Gastrocnemius medialis (tissue), 4 donors: ENCODE results near the gene C1QL3. TPM values are rescaled to one million over a fixed set of nuclear protein-coding genes. Genes with fewer than 3 reads are reported as not detected.

ENCODE experiments used
- ATAC-seq, 2 donors: fragments of 150-250 bp; one replicate each; pipeline ENCODE4 v1.9.1; 2016
- DNase-seq, 2 donors: peaks; one replicate each; pipeline ENCODE4 v3.0.0-alpha.2; 2019
- H3K27ac ChIP-seq, 4 donors: fragments of 200-600 bp; sonication (generic); 1 replicate in 1 of 4; 2 replicates in 3 of 4; pipeline ENCODE4 v1.5.1; 2016 to 2018; ENCODE audit warnings: mild to moderate bottlenecking in 2 of 4, moderate library complexity in 1 of 4
- H3K27me3 ChIP-seq, 3 donors: fragments of 200-600 bp; sonication (generic) in 2 of 3; 1 replicate in 1 of 3; 2 replicates in 2 of 3; pipeline versions ENCODE4 v1.5.1 to v1.6.0; 2016 to 2019; ENCODE audit warnings: mild to moderate bottlenecking in 1 of 3, moderate library complexity in 1 of 3
- H3K36me3 ChIP-seq, 2 donors: fragments of 200-600 bp; sonication (generic) in 1 of 2; one replicate each; pipeline ENCODE4 v1.5.1; 2017 to 2018
- H3K4me1 ChIP-seq, 2 donors: fragments of 200-600 bp; sonication (generic) in 1 of 2; one replicate each; pipeline ENCODE4 v1.5.1; 2016 to 2017; ENCODE audit warnings: mild to moderate bottlenecking in 2 of 2
- H3K4me3 ChIP-seq, 4 donors: fragments of 200-600 bp; sonication (generic) in 3 of 4; 1 replicate in 1 of 4; 2 replicates in 3 of 4; pipeline ENCODE4 v1.5.1; 2016 to 2019; ENCODE audit warnings: mild to moderate bottlenecking in 2 of 4
- H3K9me3 ChIP-seq, 3 donors: fragments of 200-600 bp; sonication (generic) in 2 of 3; 1 replicate in 1 of 3; 2 replicates in 2 of 3; pipeline ENCODE4 v1.5.1; 2016 to 2019
- CTCF ChIP-seq, 5 experiments: fragments of 450-650 bp in 3 of 5; fragments of 200-600 bp in 2 of 5; sonication (generic) in 2 of 5; IDR thresholded peaks in 4 of 5; conservative IDR thresholded peaks in 1 of 5; 1 replicate in 4 of 5; 2 replicates in 1 of 5; pipeline ENCODE4 v1.5.1; 2016 to 2019; ENCODE audit warnings: antibody characterized with exemption in 5 of 5, mild to moderate bottlenecking in 3 of 5, moderate library complexity in 3 of 5
- POLR2A ChIP-seq, 2 donors: fragments of 450-650 bp; IDR thresholded peaks; one replicate each; pipeline ENCODE4 v1.6.1; 2017; ENCODE audit warnings: antibody characterized with exemption in 2 of 2, mild to moderate bottlenecking in 2 of 2, moderate library complexity in 2 of 2
- in situ Hi-C, 4 donors: fragments of 200-750 bp; cut with MboI; loops; one replicate each; pipeline versions ENCODE4 v1.15.0 to v1.8.0; 2017; ENCODE audit warnings: low sequenced_read_pairs in 4 of 4
- intact Hi-C: fragments of 100-400 bp; cut with DNase I; formaldehyde crosslinking; loops from one replicate; pipeline ENCODE4 v1.15.1; 2023; ENCODE audit warnings: low total_unique reads
- total RNA-seq, 4 donors: library from RNA; depleted of rRNA; stranded (reverse); fragments of >200 nt; gene quantifications; one replicate each; pipeline versions ENCODE4 v1.1.0 to v1.2.3, GENCODE V29; 2016

C1QL3 gene
- total RNA-seq, 4 donors from 2014 or later, result not detected

GRCh38 chr10:16509996-16510395, 11.7 kb downstream of the C1QL3 start:
- TF ChIP-seq CTCF (IDR thresholded peaks at IDR 0.05 in 4 of 5, conservative IDR thresholded peaks at IDR 0.05 in 1 of 5) (no peak), POLR2A (IDR thresholded peaks at IDR 0.05) (no peak)
- DNase-seq, result no peak
- in situ Hi-C loops, result no loop called here
- Histone ChIP-seq H3K27me3 (no peaks in the 10 kb centered on the region), H3K9me3 (no peaks in the 10 kb centered on the region), H3K36me3 (no peaks in the 10 kb centered on the region), H3K4me1 (no peaks in the 10 kb centered on the region), H3K27ac (no peak overlapping the region), H3K4me3 (no peak overlapping the region)
- intact Hi-C loops, result no loop called here
- ATAC-seq, result no peak

GRCh38 chr10:16505161-16505560, 16.5 kb downstream of the C1QL3 start:
- no peak overlapping the region for H3K27ac ChIP-seq
- intact Hi-C loops, result no loop called here
- DNase-seq, result no peak
- TF ChIP-seq POLR2A (IDR thresholded peaks at IDR 0.05), result no peak
- no peak for TF ChIP-seq CTCF (IDR thresholded peaks at IDR 0.05 in 4 of 5, conservative IDR thresholded peaks at IDR 0.05 in 1 of 5)
- no peaks in the 10 kb centered on the region for H3K4me1 ChIP-seq
- no peaks in the 10 kb centered on the region for H3K9me3 ChIP-seq
- H3K27me3 ChIP-seq, result no peaks in the 10 kb centered on the region
- ATAC-seq, result no peak
- in situ Hi-C loops, result no loop called here
- no peaks in the 10 kb centered on the region for H3K36me3 ChIP-seq
- H3K4me3 ChIP-seq, result no peak overlapping the region

- no peaks in the 10 kb centered on the region for H3K9me3 ChIP-seq
- no peaks in the 10 kb centered on the region for H3K36me3 ChIP-seq
- no peaks in the 10 kb centered on the region for H3K27me3 ChIP-seq
- intact Hi-C loops (no loop called here), in situ Hi-C loops (no loop called here)
- no peak for TF ChIP-seq CTCF (IDR thresholded peaks at IDR 0.05 in 4 of 5, conservative IDR thresholded peaks at IDR 0.05 in 1 of 5)
- TF ChIP-seq POLR2A (IDR thresholded peaks at IDR 0.05), result no peak
- ATAC-seq (no peak), DNase-seq (no peak)
- H3K27ac ChIP-seq, result no peak overlapping the region
- H3K4me1 ChIP-seq, result no peaks in the 10 kb centered on the region
- no peak overlapping the region for H3K4me3 ChIP-seq
These were observed 23.8 kb downstream of the C1QL3 start for GRCh38 chr10:16497911-16498310.

GRCh38 chr10:16493884-16494536, 27.7 kb downstream of the C1QL3 start:
- in situ Hi-C loops, result no loop called here

More at GRCh38 chr10:16493884-16494536, 27.7 kb downstream of the C1QL3 start:
- no peak overlapping the region for H3K27ac ChIP-seq
- no peaks in the 10 kb centered on the region for H3K27me3 ChIP-seq
- no peaks in the 10 kb centered on the region for H3K36me3 ChIP-seq
- H3K4me3 ChIP-seq, result no peak overlapping the region
- DNase-seq, result no peak
- no peaks in the 10 kb centered on the region for H3K9me3 ChIP-seq
- ATAC-seq, result no peak
- intact Hi-C loops, result no loop called here
- TF ChIP-seq CTCF (IDR thresholded peaks at IDR 0.05 in 4 of 5, conservative IDR thresholded peaks at IDR 0.05 in 1 of 5), result no peak
- no peak for TF ChIP-seq POLR2A (IDR thresholded peaks at IDR 0.05)
- no peaks in the 10 kb centered on the region for H3K4me1 ChIP-seq
